Stimulated activated CD4-positive, alpha-beta T cell treated with anti-CD3 and anti-CD28 coated beads, Interleukin-1b, Interleukin-23, amount 100 ng/mL, for 48 hours (primary cell): ENCODE results near the gene ZNF557.

Experiments
- DNase-seq: peaks from one replicate; pipeline ENCODE4 v3.0.0-alpha.2; 2020

The ZNF557 gene

GRCh38 chr19:7076151-7076550 lies 6.6 kb downstream of the ZNF557 start:
- no peak for DNase-seq

GRCh38 chr19:7078008-7078407 lies 8.5 kb downstream of the ZNF557 start:
- DNase-seq = no peak

GRCh38 chr19:7083076-7083956 lies 13.8 kb downstream of the ZNF557 start:
- DNase-seq = no peak

- no peak for DNase-seq
These were observed 19.5 kb downstream of the ZNF557 start for GRCh38 chr19:7088999-7089398.

- no peak for DNase-seq
These were observed 28.6 kb downstream of the ZNF557 start for GRCh38 chr19:7098096-7098495.

- DNase-seq = peak; percentile 91
These were observed 29.4 kb downstream of the ZNF557 start for GRCh38 chr19:7098701-7099596.

GRCh38 chr19:7099597-7099921 lies 30.1 kb downstream of the ZNF557 start:
- no peak for DNase-seq

GRCh38 chr19:7101498-7102253 lies 32.2 kb downstream of the ZNF557 start:
- DNase-seq = no peak

GRCh38 chr19:7104747-7105447 lies 35.4 kb downstream of the ZNF557 start:
- DNase-seq = no peak

- DNase-seq = no peak
These were observed 37.5 kb downstream of the ZNF557 start for GRCh38 chr19:7106711-7107657.

GRCh38 chr19:7109678-7110289 lies 40.3 kb downstream of the ZNF557 start:
- DNase-seq = no peak

- DNase-seq = no peak
These were observed 43.2 kb downstream of the ZNF557 start for GRCh38 chr19:7112675-7113074.

- DNase-seq = no peak
These were observed 43.7 kb downstream of the ZNF557 start for GRCh38 chr19:7113233-7113632.

GRCh38 chr19:7115721-7116120 lies 46.2 kb downstream of the ZNF557 start:
- no peak for DNase-seq

- no peak for DNase-seq
These were observed 47.7 kb downstream of the ZNF557 start for GRCh38 chr19:7117248-7117647.

GRCh38 chr19:7119582-7119981 lies 50.1 kb downstream of the ZNF557 start:
- no peak for DNase-seq

GRCh38 chr19:7120499-7120898 lies 51.0 kb downstream of the ZNF557 start:
- DNase-seq = no peak

GRCh38 chr19:7122701-7123100 lies 53.2 kb downstream of the ZNF557 start:
- DNase-seq = no peak

GRCh38 chr19:7124782-7125181 lies 55.3 kb downstream of the ZNF557 start:
- no peak for DNase-seq

GRCh38 chr19:7125221-7125620 lies 55.7 kb downstream of the ZNF557 start:
- no peak for DNase-seq

- no peak for DNase-seq
These were observed 56.6 kb downstream of the ZNF557 start for GRCh38 chr19:7126132-7126531.
